HepG2 (cell line): ENCODE data around the gene FRMD8. TPM values are rescaled to one million over a fixed set of nuclear protein-coding genes. Genes with fewer than 3 reads are reported as not detected.

Experiments used
- GTF2F1 ChIP-seq: fragments of 150-350 bp; IDR thresholded peaks from 2 replicates; pipeline ENCODE4 v1.6.1; 2014; ENCODE audit warnings: low read length
- HNRNPLL ChIP-seq: fragments of 200-400 bp; formaldehyde crosslinking; IDR thresholded peaks from 2 replicates; pipeline ENCODE4 v1.6.1; 2017; ENCODE audit warnings: mild to moderate bottlenecking, low read depth, low read length; ENCODE audit not compliant: poor library complexity, severe bottlenecking
- JARID2 ChIP-seq: sonication (generic); formaldehyde crosslinking; IDR thresholded peaks from 2 replicates; pipeline ENCODE4 v1.8.1; 2023; ENCODE audit warnings: missing genetic modification reagents, inconsistent platforms; ENCODE audit not compliant: insufficient replicate concordance
- JDP2 ChIP-seq: sonication (generic); formaldehyde crosslinking; IDR thresholded peaks from 2 replicates; pipeline ENCODE4 v1.8.1; 2022; ENCODE audit warnings: missing genetic modification reagents, borderline replicate concordance
- NFATC3 ChIP-seq: sonication (generic); formaldehyde crosslinking; IDR thresholded peaks from 2 replicates; pipeline ENCODE4 v1.5.1; 2020; ENCODE audit warnings: mild to moderate bottlenecking, missing genetic modification reagents
- PRDM15 ChIP-seq: sonication (generic); formaldehyde crosslinking; IDR thresholded peaks from 2 replicates; pipeline ENCODE4 v1.4.0; 2020; ENCODE audit warnings: missing genetic modification reagents
- SMYD3 ChIP-seq: sonication (generic); formaldehyde crosslinking; IDR thresholded peaks from 2 replicates; pipeline ENCODE4 v1.8.1; 2023; ENCODE audit warnings: mild to moderate bottlenecking, missing genetic modification reagents
- THAP9 ChIP-seq: sonication (generic); formaldehyde crosslinking; IDR thresholded peaks from 2 replicates; pipeline ENCODE4; 2020; ENCODE audit warnings: missing genetic modification reagents, mild to moderate bottlenecking, borderline replicate concordance
- THRA ChIP-seq: sonication (generic); formaldehyde crosslinking; IDR thresholded peaks from 2 replicates; pipeline ENCODE4 v1.4.0; 2020; ENCODE audit warnings: missing genetic modification reagents, borderline replicate concordance
- YEATS4 ChIP-seq: sonication (generic); formaldehyde crosslinking; IDR thresholded peaks from 2 replicates; pipeline ENCODE4 v1.4.0; 2020; ENCODE audit warnings: missing genetic modification reagents, borderline replicate concordance
- ZBTB1 ChIP-seq: sonication (generic); formaldehyde crosslinking; IDR thresholded peaks from 2 replicates; pipeline ENCODE4 v1.4.0; 2020; ENCODE audit warnings: missing genetic modification reagents, borderline replicate concordance
- ZFP91 ChIP-seq: sonication (generic); formaldehyde crosslinking; IDR thresholded peaks from 2 replicates; pipeline ENCODE4 v1.9.0; 2022; ENCODE audit warnings: missing genetic modification reagents, mild to moderate bottlenecking, borderline replicate concordance
- ZMAT5 ChIP-seq: sonication (generic); formaldehyde crosslinking; IDR thresholded peaks from 2 replicates; pipeline ENCODE4 v1.5.0; 2020; ENCODE audit warnings: mild to moderate bottlenecking, low read depth, missing genetic modification reagents, borderline replicate concordance
- ZNF234 ChIP-seq: sonication (generic); formaldehyde crosslinking; conservative IDR thresholded peaks from 2 replicates; pipeline ENCODE4 v1.5.1; 2020; ENCODE audit warnings: mild to moderate bottlenecking, missing genetic modification reagents
- ZNF296 ChIP-seq: sonication (generic); formaldehyde crosslinking; conservative IDR thresholded peaks from 2 replicates; pipeline ENCODE4 v1.5.0; 2020; ENCODE audit warnings: mild to moderate bottlenecking, missing genetic modification reagents
- ZNF547 ChIP-seq: sonication (generic); formaldehyde crosslinking; IDR thresholded peaks from 2 replicates; pipeline ENCODE4 v1.5.1; 2020; ENCODE audit warnings: mild to moderate bottlenecking, missing genetic modification reagents
- ZNF724P ChIP-seq: sonication (generic); formaldehyde crosslinking; IDR thresholded peaks from 2 replicates; pipeline ENCODE4 v1.8.0; 2022; ENCODE audit warnings: missing genetic modification reagents, borderline replicate concordance
- ZSCAN20 ChIP-seq: sonication (generic); formaldehyde crosslinking; IDR thresholded peaks from 2 replicates; pipeline ENCODE4 v1.4.0; 2020; ENCODE audit warnings: missing genetic modification reagents, mild to moderate bottlenecking, borderline replicate concordance
- polyA plus RNA-seq, 8 experiments: library from polyadenylated mRNA; depleted of rRNA in 3 of 8; stranded (reverse) in 7 of 8; unstranded in 1 of 8; fragments of >200 nt; fragmentation: Illumina TruSeq in 4 of 8; extraction: Trizol in 4 of 8; gene quantifications; 2 replicates each; pipeline versions ENCODE4 v1.2.1 to v1.2.3, GENCODE V29; 2011 to 2016; ENCODE audit warnings: low read depth in 4 of 8, missing spikeins in 1 of 8, mixed read lengths in 1 of 8; ENCODE audit not compliant: insufficient read depth in 1 of 8
- total RNA-seq, 5 experiments: library from RNA; depleted of rRNA; stranded (reverse); fragments of >200 nt; fragmentation: Illumina TruSeq; extraction: Trizol; gene quantifications; 2 replicates each; pipeline ENCODE4 v1.2.3, GENCODE V29; 2016; ENCODE audit warnings: low read depth in 1 of 5

Gene FRMD8
- total and polyA plus RNA-seq, 2 of the 13 experiments (the other 11 are each of a cell fraction or from before 2014, with no cell fraction given) = 5.8 to 20.6 TPM

- TF ChIP-seq ZSCAN20 (CRISPR knock-in tag) = no peak
- no peak for TF ChIP-seq JARID2 (CRISPR knock-in tag)
- peak; percentile 76 for TF ChIP-seq ZNF547 (CRISPR knock-in tag)
- TF ChIP-seq PRDM15 (CRISPR knock-in tag) = no peak
- TF ChIP-seq SMYD3 = no peak
- TF ChIP-seq THAP9 (CRISPR knock-in tag) = 0 out of 2 replicates have a peak, but pooled peaks have one; percentile 35
- peak; percentile 40 for TF ChIP-seq YEATS4 (CRISPR knock-in tag)
- TF ChIP-seq ZMAT5 (CRISPR knock-in tag) = no peak
- TF ChIP-seq ZNF724P (CRISPR knock-in tag) = peak; percentile 72; the same call in 1 of the 2 replicates
- no peak for TF ChIP-seq ZBTB1 (CRISPR knock-in tag)
- TF ChIP-seq JDP2 = no peak
- TF ChIP-seq GTF2F1 = no peak
- peak; percentile 4; the same call in 1 of the 2 replicates for TF ChIP-seq ZNF296 (CRISPR knock-in tag)
- TF ChIP-seq NFATC3 = no peak
- TF ChIP-seq ZNF234 (CRISPR knock-in tag) = peak; percentile 92; the same call in 1 of the 2 replicates
- peak; percentile 95 for TF ChIP-seq HNRNPLL
- TF ChIP-seq ZFP91 = peak; percentile 74; the same call in 1 of the 2 replicates
- TF ChIP-seq THRA (CRISPR knock-in tag) = no peak; the same call in none of the 2 replicates
Observed at GRCh38 chr11:65386307-65387140, at the start of gene FRMD8 (continued).
